HG02610 (cell line): ENCODE measurements around the gene TGIF2LY.
"Not testable (repeated sequence)": the region's sequence is repeated elsewhere in the genome, so short reads cannot be mapped to it uniquely, and the experiment has no call there.

Source experiments
- ATAC-seq: cut with Tn5 transposase; IDR thresholded peaks from one replicate; pipeline ENCODE4 v1.9.1; 2021; ENCODE audit warnings: mild to moderate bottlenecking, moderate library complexity; ENCODE audit not compliant: unreplicated experiment

The TGIF2LY gene

GRCh38 chrY:3578767-3579166 is at the start of gene TGIF2LY:
TGIF2LY (plus strand) TSS chrY:3579067; CDS start chrY:3579245, 178 bp downstream.
- ATAC-seq, result not testable (repeated sequence)
